Esophagus squamous epithelium (tissue), 5 donors: ENCODE data around the gene PSMA7. TPM values are rescaled to one million over a fixed set of nuclear protein-coding genes. Genes with fewer than 3 reads are reported as not detected.

ENCODE experiments used
- DNase-seq: peaks from one replicate; lab custom pipeline; 2025; lab: John Stamatoyannopoulos, UW
- H3K27ac ChIP-seq, 4 donors: fragments of 200-600 bp; sonication (generic); one replicate each; pipeline ENCODE4 v1.5.1; 2016 to 2019; ENCODE audit warnings: mild to moderate bottlenecking in 1 of 4
- H3K27me3 ChIP-seq, 4 donors: fragments of 200-600 bp; sonication (generic); 1 replicate in 3 of 4; 2 replicates in 1 of 4; pipeline versions ENCODE4 v1.5.1 to v1.6.0; 2017 to 2021; ENCODE audit warnings: antibody characterized with exemption in 1 of 4
- H3K36me3 ChIP-seq, 3 donors: fragments of 200-600 bp; sonication (generic); one replicate each; pipeline ENCODE4 v1.5.1; 2016 to 2019
- H3K4me1 ChIP-seq, 3 donors: fragments of 200-600 bp; sonication (generic); one replicate each; pipeline ENCODE4 v1.5.1; 2017 to 2019
- H3K4me3 ChIP-seq, 4 donors: fragments of 200-600 bp; sonication (generic); 1 replicate in 3 of 4; 2 replicates in 1 of 4; pipeline ENCODE4 v1.5.1; 2016 to 2019; ENCODE audit warnings: mild to moderate bottlenecking in 2 of 4, moderate library complexity in 1 of 4
- H3K9me3 ChIP-seq, 3 donors: fragments of 200-600 bp; sonication (generic); one replicate each; pipeline ENCODE4 v1.5.1; 2016 to 2019
- POLR2A ChIP-seq, 4 donors: fragments of 450-650 bp; IDR thresholded peaks; one replicate each; pipeline ENCODE4 v1.6.1; 2017; ENCODE audit warnings: antibody characterized with exemption in 4 of 4, mild to moderate bottlenecking in 4 of 4, moderate library complexity in 3 of 4
- WGBS, 2 donors: methylation state at CpG; one replicate each; pipeline ENCODE4 v1.1.5; 2018; 5-methylcytosine and 5-hydroxymethylcytosine counted together
- intact Hi-C: fragments of 100-400 bp; cut with DNase I; formaldehyde crosslinking; loops from one replicate; pipeline ENCODE4 v1.15.0; 2022
- total RNA-seq, 4 donors: library from RNA; depleted of rRNA; stranded (reverse); fragments of >200 nt; gene quantifications; one replicate each; pipeline ENCODE4 v1.1.0, GENCODE V29; 2016
- TF ChIP-seq, protein P1 (sequence below), 6 experiments: fragments of 450-650 bp in 4 of 6; fragments of 200-600 bp in 2 of 6; sonication (generic) in 2 of 6; IDR thresholded peaks; one replicate each; pipeline ENCODE4 v1.5.1; 2016 to 2019; ENCODE audit warnings: antibody characterized with exemption in 6 of 6, mild to moderate bottlenecking in 4 of 6, moderate library complexity in 4 of 6
- donor health status: DM: yes; HTN: yes; CAD: no.

PSMA7 gene
- total RNA-seq, 4 donors from 2014 or later = 230 to 373 (median 297) TPM

DNA sequence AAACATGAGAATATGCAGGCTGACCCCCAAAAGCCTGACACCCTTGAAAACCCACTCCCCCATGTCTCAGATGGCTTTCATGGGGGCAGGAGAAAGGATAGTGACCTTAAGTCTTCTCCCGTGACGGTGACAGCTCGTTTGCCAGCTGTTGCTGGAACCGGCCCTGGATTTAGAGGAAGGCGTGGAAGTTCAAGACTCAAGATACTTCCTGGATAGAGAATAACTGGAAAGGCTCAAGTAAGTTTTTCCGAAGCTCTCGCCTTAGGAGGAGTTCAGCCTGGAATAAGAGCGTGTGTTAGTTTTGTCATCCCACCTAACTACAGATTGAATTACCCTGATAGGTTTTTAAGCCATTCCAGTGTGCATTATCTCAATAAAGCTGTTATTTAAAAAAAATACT lies 28.1 kb upstream of the PSMA7 start:
- no peak overlapping the region for H3K4me3 ChIP-seq
- 66 to 78% methylated on average over 8 of the region's 8 CpGs for WGBS, 2 donors
- DNase-seq = no peak
- intact Hi-C loops = no loop called here
- TF ChIP-seq, protein P1, sequence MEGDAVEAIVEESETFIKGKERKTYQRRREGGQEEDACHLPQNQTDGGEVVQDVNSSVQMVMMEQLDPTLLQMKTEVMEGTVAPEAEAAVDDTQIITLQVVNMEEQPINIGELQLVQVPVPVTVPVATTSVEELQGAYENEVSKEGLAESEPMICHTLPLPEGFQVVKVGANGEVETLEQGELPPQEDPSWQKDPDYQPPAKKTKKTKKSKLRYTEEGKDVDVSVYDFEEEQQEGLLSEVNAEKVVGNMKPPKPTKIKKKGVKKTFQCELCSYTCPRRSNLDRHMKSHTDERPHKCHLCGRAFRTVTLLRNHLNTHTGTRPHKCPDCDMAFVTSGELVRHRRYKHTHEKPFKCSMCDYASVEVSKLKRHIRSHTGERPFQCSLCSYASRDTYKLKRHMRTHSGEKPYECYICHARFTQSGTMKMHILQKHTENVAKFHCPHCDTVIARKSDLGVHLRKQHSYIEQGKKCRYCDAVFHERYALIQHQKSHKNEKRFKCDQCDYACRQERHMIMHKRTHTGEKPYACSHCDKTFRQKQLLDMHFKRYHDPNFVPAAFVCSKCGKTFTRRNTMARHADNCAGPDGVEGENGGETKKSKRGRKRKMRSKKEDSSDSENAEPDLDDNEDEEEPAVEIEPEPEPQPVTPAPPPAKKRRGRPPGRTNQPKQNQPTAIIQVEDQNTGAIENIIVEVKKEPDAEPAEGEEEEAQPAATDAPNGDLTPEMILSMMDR (IDR thresholded peaks at IDR 0.05) = no peak
- no peak for TF ChIP-seq POLR2A (IDR thresholded peaks at IDR 0.05)
- peak overlapping the region in 1 of 4 donors; percentile 29 for H3K27ac ChIP-seq
- H3K36me3 ChIP-seq = peaks cover 11 to 88% (median 20%) of the 10 kb centered on the region in 3 donors
- H3K27me3 ChIP-seq = no peaks in the 10 kb centered on the region
- no peaks in the 10 kb centered on the region for H3K9me3 ChIP-seq
- no peaks in the 10 kb centered on the region for H3K4me1 ChIP-seq

DNA sequence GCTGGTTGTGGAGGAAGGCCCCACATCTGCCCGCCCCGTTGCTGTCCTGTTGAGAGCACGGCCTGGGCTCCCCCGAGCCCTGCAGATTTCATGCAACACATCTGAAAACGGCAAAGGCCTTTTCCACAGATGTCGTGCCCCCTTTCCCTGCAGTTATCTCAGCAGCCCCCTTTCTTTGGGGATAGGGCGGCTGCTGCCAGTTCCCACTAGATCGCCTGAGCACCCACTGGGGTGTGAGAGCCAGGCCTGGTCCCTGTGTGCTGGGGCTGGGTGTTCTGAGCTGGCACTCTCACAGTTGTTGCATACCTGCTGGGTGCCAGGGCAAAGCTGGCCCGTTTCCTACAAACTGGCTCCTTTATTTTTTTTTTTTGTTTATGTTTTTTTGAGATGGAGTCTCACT lies 27.3 kb upstream of the PSMA7 start:
- WGBS, 2 donors = 82% methylated on average over 6 to 8 of the region's 9 CpGs
- no peak for TF ChIP-seq POLR2A (IDR thresholded peaks at IDR 0.05)
- H3K36me3 ChIP-seq = peaks cover 9 to 88% (median 23%) of the 10 kb centered on the region in 3 donors

DNA sequence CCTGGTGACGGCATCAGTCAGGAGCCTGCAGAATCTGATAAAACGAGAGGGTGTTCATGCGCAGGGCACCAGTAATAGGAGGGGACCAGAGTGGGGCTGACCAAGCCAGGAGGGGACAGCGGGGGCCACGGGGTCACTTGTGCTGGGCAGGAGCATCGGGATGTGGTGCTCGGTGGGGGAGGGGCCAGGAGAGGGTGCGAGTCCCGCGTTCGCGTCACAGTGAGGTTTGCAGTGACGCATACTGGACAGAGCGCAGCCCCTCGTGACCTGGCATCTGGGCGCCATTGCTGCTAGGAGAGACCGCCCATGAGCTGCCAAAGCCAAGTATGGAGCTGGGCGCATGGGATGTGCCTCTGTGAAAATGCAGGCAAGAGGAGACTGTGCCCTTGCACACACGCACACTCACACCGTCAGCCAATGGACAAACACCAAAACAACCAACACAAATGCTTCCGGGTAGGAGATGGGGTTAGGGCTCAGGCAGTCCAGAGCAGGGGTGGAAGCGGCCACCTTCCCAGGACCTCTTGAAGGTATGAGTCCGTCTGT lies 25.8 kb upstream of the PSMA7 start:
- intact Hi-C loops = no loop called here
- Histone ChIP-seq H3K9me3 (no peaks in the 10 kb centered on the region), H3K4me1 (no peaks in the 10 kb centered on the region), H3K4me3 (no peak overlapping the region), H3K27ac (no peak overlapping the region), H3K27me3 (no peaks in the 10 kb centered on the region), H3K36me3 (peaks cover 8 to 88% (median 35%) of the 10 kb centered on the region in 3 donors)
- WGBS, 2 donors = 90 to 97% methylated on average over 10 to 15 of the region's 23 CpGs
- no peak for DNase-seq
- TF ChIP-seq, protein P1 (IDR thresholded peaks at IDR 0.05) = no peak
- no peak for TF ChIP-seq POLR2A (IDR thresholded peaks at IDR 0.05)

More for the DNA sequence above, 27.3 kb upstream of the PSMA7 start:
- Histone ChIP-seq H3K27ac (no peak overlapping the region), H3K4me1 (no peaks in the 10 kb centered on the region), H3K9me3 (no peaks in the 10 kb centered on the region), H3K27me3 (no peaks in the 10 kb centered on the region), H3K4me3 (no peak overlapping the region)
- no peak for DNase-seq
- intact Hi-C loops = no loop called here

DNA sequence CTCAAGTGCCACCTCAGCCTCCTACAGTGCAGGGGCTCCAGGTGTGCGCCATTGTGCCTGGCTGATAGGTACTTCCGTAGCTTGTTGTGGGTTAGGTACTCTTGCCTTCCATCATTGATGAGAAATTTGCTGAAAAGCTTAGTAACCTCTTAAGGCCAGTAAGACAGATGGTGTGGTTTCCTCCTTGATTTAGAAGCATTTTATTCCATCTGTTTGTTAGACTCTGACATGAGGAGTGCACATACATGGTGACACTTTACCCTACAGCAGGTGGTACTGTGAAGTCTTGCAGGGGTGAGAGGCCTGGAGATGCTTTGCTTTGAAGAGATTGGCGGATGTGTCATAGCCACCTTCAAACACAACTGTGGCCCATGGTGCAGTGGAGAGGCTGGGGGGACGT lies 24.9 kb upstream of the PSMA7 start:
- intact Hi-C loops = no loop called here
- Histone ChIP-seq H3K27ac (no peak overlapping the region), H3K36me3 (peaks cover 14 to 88% (median 41%) of the 10 kb centered on the region in 3 donors), H3K4me1 (no peaks in the 10 kb centered on the region), H3K9me3 (no peaks in the 10 kb centered on the region), H3K27me3 (no peaks in the 10 kb centered on the region), H3K4me3 (no peak overlapping the region)
- no peak for DNase-seq
- no peak for TF ChIP-seq POLR2A (IDR thresholded peaks at IDR 0.05)
- TF ChIP-seq, protein P1 (IDR thresholded peaks at IDR 0.05) = no peak
- WGBS, 2 donors = 85 to 100% methylated on average over 2 to 4 of the region's 4 CpGs

DNA sequence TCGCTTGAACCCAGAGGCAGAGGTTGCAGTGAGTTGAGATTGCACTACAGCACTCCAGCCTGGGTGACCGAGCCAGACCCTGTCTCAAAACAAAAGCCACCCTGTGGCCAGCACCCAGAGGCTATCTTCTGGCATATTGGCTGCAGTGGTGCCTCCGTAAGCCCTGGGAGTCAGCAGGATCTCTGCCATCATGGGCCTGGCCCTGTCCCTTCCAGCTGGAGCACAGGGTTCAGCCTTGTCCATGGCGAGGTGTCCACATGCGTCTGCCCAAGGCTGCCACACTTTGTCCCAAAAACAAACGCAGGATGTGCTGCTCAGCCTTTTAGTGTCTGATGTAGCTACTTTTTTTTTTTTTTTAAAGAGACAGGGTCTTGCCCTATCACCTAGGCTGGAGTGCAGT lies 24.3 kb upstream of the PSMA7 start:
- no peak for DNase-seq
- no peaks in the 10 kb centered on the region for H3K9me3 ChIP-seq
- H3K27ac ChIP-seq = no peak overlapping the region
- intact Hi-C loops = no loop called here
- no peaks in the 10 kb centered on the region for H3K4me1 ChIP-seq
- 69 to 78% methylated on average over 3 to 4 of the region's 6 CpGs for whole genome bisulfite sequencing, 2 donors
- H3K27me3 ChIP-seq = no peaks in the 10 kb centered on the region
- TF ChIP-seq POLR2A (IDR thresholded peaks at IDR 0.05) = no peak
- TF ChIP-seq, protein P1 (IDR thresholded peaks at IDR 0.05) = no peak
- peaks cover 20 to 88% (median 47%) of the 10 kb centered on the region in 3 donors for H3K36me3 ChIP-seq
- no peak overlapping the region for H3K4me3 ChIP-seq
